Activated naive CD4-positive, alpha-beta T cell treated with anti-CD3 and anti-CD28 coated beads, Interleukin-2, amount 10 ng/mL, durations not matched to agents 7 days and 5 days (primary cell): ENCODE measurements around the gene CTSZ.
A peak's percentile ranks its signal among the peaks of the same experiment; 100 is the strongest.

ENCODE experiments used
- CTCF ChIA-PET: fragments of 350-600 bp; sonication (Branson Sonifier 250); formaldehyde crosslinking; loops from one replicate; lab custom pipeline; 2021; ENCODE audit warnings: antibody characterized with exemption; lab: Charles Lee
- DNase-seq: peaks from one replicate; pipeline ENCODE4 v3.0.0-alpha.2; 2020
- H3K27ac Mint-ChIP-seq: one replicate; pipeline ENCODE4 v1.8.0; 2021; ENCODE audit warnings: mild to moderate bottlenecking, moderate library complexity, mixed read lengths
- H3K27me3 Mint-ChIP-seq: one replicate; pipeline ENCODE4 v1.8.0; 2021; ENCODE audit warnings: mild to moderate bottlenecking, mixed read lengths
- H3K36me3 Mint-ChIP-seq: one replicate; pipeline ENCODE4 v1.8.0; 2021; ENCODE audit warnings: mixed read lengths
- H3K4me1 Mint-ChIP-seq: one replicate; pipeline ENCODE4 v1.8.0; 2021; ENCODE audit warnings: mixed read lengths
- H3K4me3 Mint-ChIP-seq: one replicate; pipeline ENCODE4 v1.8.0; 2021; ENCODE audit warnings: mild to moderate bottlenecking, moderate library complexity, mixed read lengths
- H3K9me3 Mint-ChIP-seq: one replicate; pipeline ENCODE4 v1.8.0; 2021; ENCODE audit warnings: mixed read lengths

CTSZ gene

GRCh38 chr20:59003836-59004492 lies 3.1 kb downstream of the CTSZ start:
- no peak for DNase-seq
- CTCF ChIA-PET, result no interaction called here
- H3K4me3 Mint-ChIP-seq, result peak overlapping the region; percentile 79

GRCh38 chr20:59002874-59003399 lies 4.1 kb downstream of the CTSZ start:
- peaks cover 43% of the 10 kb centered on the region for H3K4me1 Mint-ChIP-seq
- no peak overlapping the region for H3K4me3 Mint-ChIP-seq
- peaks cover under 1% of the 10 kb centered on the region for H3K27me3 Mint-ChIP-seq
- H3K27ac Mint-ChIP-seq, result peak overlapping the region; percentile 24
- H3K36me3 Mint-ChIP-seq, result peaks cover 35% of the 10 kb centered on the region
- no peak for DNase-seq
- CTCF ChIA-PET, result no interaction called here
- H3K9me3 Mint-ChIP-seq, result no peaks in the 10 kb centered on the region

More at GRCh38 chr20:59003836-59004492, 3.1 kb downstream of the CTSZ start:
- peaks cover 43% of the 10 kb centered on the region for H3K4me1 Mint-ChIP-seq
- H3K36me3 Mint-ChIP-seq, result peaks cover 32% of the 10 kb centered on the region
- H3K27me3 Mint-ChIP-seq, result peaks cover 11% of the 10 kb centered on the region
- peak overlapping the region; percentile 62 for H3K27ac Mint-ChIP-seq
- H3K9me3 Mint-ChIP-seq, result no peaks in the 10 kb centered on the region

- H3K36me3 Mint-ChIP-seq, result peaks cover 39% of the 10 kb centered on the region
- DNase-seq, result no peak
- no peaks in the 10 kb centered on the region for H3K27me3 Mint-ChIP-seq
- CTCF ChIA-PET, result no interaction called here
- no peak overlapping the region for H3K4me3 Mint-ChIP-seq
- H3K9me3 Mint-ChIP-seq, result no peaks in the 10 kb centered on the region
- H3K4me1 Mint-ChIP-seq, result peaks cover 41% of the 10 kb centered on the region
- peak overlapping the region; percentile 1 for H3K27ac Mint-ChIP-seq
Observed at GRCh38 chr20:59002388-59002787, 4.7 kb downstream of the CTSZ start.

- Mint-ChIP-seq H3K27ac (peak overlapping the region; percentile 37), H3K4me1 (peaks cover 41% of the 10 kb centered on the region), H3K36me3 (peaks cover 43% of the 10 kb centered on the region), H3K4me3 (no peak overlapping the region), H3K27me3 (no peaks in the 10 kb centered on the region), H3K9me3 (no peaks in the 10 kb centered on the region)
- CTCF ChIA-PET, result no interaction called here
- DNase-seq, result no peak
Observed at GRCh38 chr20:59001449-59002171, 5.4 kb downstream of the CTSZ start.

- H3K4me3 Mint-ChIP-seq, result no peak overlapping the region
Observed at GRCh38 chr20:59001068-59001448, 6.0 kb downstream of the CTSZ start.

GRCh38 chr20:59000326-59000725 lies 6.7 kb downstream of the CTSZ start:
- no peaks in the 10 kb centered on the region for H3K9me3 Mint-ChIP-seq
- H3K27ac Mint-ChIP-seq, result no peak overlapping the region
- no peaks in the 10 kb centered on the region for H3K27me3 Mint-ChIP-seq
- CTCF ChIA-PET, result no interaction called here
- no peak overlapping the region for H3K4me3 Mint-ChIP-seq
- H3K4me1 Mint-ChIP-seq, result peaks cover 32% of the 10 kb centered on the region
- no peak for DNase-seq
- H3K36me3 Mint-ChIP-seq, result peaks cover 53% of the 10 kb centered on the region

More at GRCh38 chr20:59001068-59001448, 6.0 kb downstream of the CTSZ start:
- DNase-seq, result no peak
- H3K36me3 Mint-ChIP-seq, result peaks cover 46% of the 10 kb centered on the region
- peaks cover 38% of the 10 kb centered on the region for H3K4me1 Mint-ChIP-seq
- no peak overlapping the region for H3K27ac Mint-ChIP-seq
- H3K9me3 Mint-ChIP-seq, result no peaks in the 10 kb centered on the region
- CTCF ChIA-PET, result no interaction called here
- H3K27me3 Mint-ChIP-seq, result no peaks in the 10 kb centered on the region

- Mint-ChIP-seq H3K4me3 (no peak overlapping the region), H3K4me1 (peaks cover 16% of the 10 kb centered on the region), H3K27me3 (no peaks in the 10 kb centered on the region), H3K27ac (no peak overlapping the region), H3K9me3 (no peaks in the 10 kb centered on the region), H3K36me3 (peaks cover 60% of the 10 kb centered on the region)
- CTCF ChIA-PET, result no interaction called here
- no peak for DNase-seq
Observed at GRCh38 chr20:58998656-58999055, 8.4 kb downstream of the CTSZ start.

GRCh38 chr20:58997141-58997770 lies 9.8 kb downstream of the CTSZ start:
- peaks cover 60% of the 10 kb centered on the region for H3K36me3 Mint-ChIP-seq
- no peak overlapping the region for H3K4me3 Mint-ChIP-seq
- no peak for DNase-seq
- no peaks in the 10 kb centered on the region for H3K9me3 Mint-ChIP-seq
- H3K4me1 Mint-ChIP-seq, result peaks cover 3% of the 10 kb centered on the region
- no peak overlapping the region for H3K27ac Mint-ChIP-seq
- CTCF ChIA-PET, result no interaction called here
- H3K27me3 Mint-ChIP-seq, result no peaks in the 10 kb centered on the region

- CTCF ChIA-PET, result interaction anchor here (1.4 kb wide), 1 partner anchor 211 kb away, joined by 4 read pairs; no protein-coding TSS in a partner anchor
- peaks cover 59% of the 10 kb centered on the region for H3K36me3 Mint-ChIP-seq
- H3K27ac Mint-ChIP-seq, result no peak overlapping the region
- H3K4me1 Mint-ChIP-seq, result peaks cover 2% of the 10 kb centered on the region
- H3K27me3 Mint-ChIP-seq, result no peaks in the 10 kb centered on the region
- no peaks in the 10 kb centered on the region for H3K9me3 Mint-ChIP-seq
- H3K4me3 Mint-ChIP-seq, result no peak overlapping the region
- no peak for DNase-seq
Observed at GRCh38 chr20:58996226-58996611, 10.8 kb downstream of the CTSZ start.

- H3K27me3 Mint-ChIP-seq, result no peaks in the 10 kb centered on the region
- no peak overlapping the region for H3K4me3 Mint-ChIP-seq
- no peaks in the 10 kb centered on the region for H3K9me3 Mint-ChIP-seq
- peak overlapping the region; percentile 56 for H3K27ac Mint-ChIP-seq
- CTCF ChIA-PET, result interaction anchor here (1.4 kb wide), 1 partner anchor 212 kb away, joined by 4 read pairs; no protein-coding TSS in a partner anchor
- H3K4me1 Mint-ChIP-seq, result peaks cover 2% of the 10 kb centered on the region
- H3K36me3 Mint-ChIP-seq, result peaks cover 61% of the 10 kb centered on the region
- no peak for DNase-seq
Observed at GRCh38 chr20:58995461-58996225, 11.4 kb downstream of the CTSZ start.

GRCh38 chr20:58994390-58995159 lies 12.5 kb downstream of the CTSZ start:
- peaks cover 63% of the 10 kb centered on the region for H3K36me3 Mint-ChIP-seq
- CTCF ChIA-PET, result no interaction called here
- no peaks in the 10 kb centered on the region for H3K27me3 Mint-ChIP-seq
- DNase-seq, result no peak
- no peaks in the 10 kb centered on the region for H3K9me3 Mint-ChIP-seq
- peaks cover 2% of the 10 kb centered on the region for H3K4me1 Mint-ChIP-seq
- H3K4me3 Mint-ChIP-seq, result no peak overlapping the region
- H3K27ac Mint-ChIP-seq, result no peak overlapping the region

- CTCF ChIA-PET, result no interaction called here
- peaks cover 68% of the 10 kb centered on the region for H3K36me3 Mint-ChIP-seq
- H3K27me3 Mint-ChIP-seq, result no peaks in the 10 kb centered on the region
- H3K9me3 Mint-ChIP-seq, result no peaks in the 10 kb centered on the region
- peak overlapping the region; percentile 49 for H3K27ac Mint-ChIP-seq
- peaks cover 2% of the 10 kb centered on the region for H3K4me1 Mint-ChIP-seq
- no peak overlapping the region for H3K4me3 Mint-ChIP-seq
- DNase-seq, result no peak
Observed at GRCh38 chr20:58993332-58994248, 13.5 kb downstream of the CTSZ start.
